SK-N-MC (cell line): Measurements from ENCODE around the gene TMEM144.

Experiments
- EZH2 ChIP-seq: fragments of 200-600 bp; sonication (generic); IDR thresholded peaks from one replicate; pipeline ENCODE4 v1.6.1; 2017; ENCODE audit warnings: antibody characterized with exemption
- FOXP2 ChIP-seq: optimal IDR thresholded peaks from 2 replicates; pipeline ENCODE3; 2011; ENCODE audit warnings: mild to moderate bottlenecking, moderate library complexity; ENCODE audit not compliant: insufficient read depth; ENCODE audit errors: extremely low read length, control extremely low read depth
- POLR2AphosphoS5 ChIP-seq: IDR thresholded peaks from 2 replicates; pipeline ENCODE4 v1.6.1; 2012; ENCODE audit warnings: mild to moderate bottlenecking, low read depth, low read length, borderline replicate concordance

- TF ChIP-seq EZH2 (no peak), POLR2AphosphoS5 (no peak), FOXP2 (no peak)
Observed at GRCh38 chr4:158292156-158292555, 81.9 kb downstream of the TMEM144 start.
